ENCODE measurements around the gene PTGDR.

PTGDR gene

GRCh38 chr14:52267501-52268278 lies at the start of gene PTGDR:
TSS of gene PTGDR (plus strand) at chr14:52267698. CDS start at chr14:52267815, 117 bp downstream.
- no peak for DNase-seq

- no peak for DNase-seq
These were observed 47.9 kb upstream of the PTGDR start for GRCh38 chr14:52219488-52220084.

- no peak for DNase-seq
These were observed 46.3 kb upstream of the PTGDR start for GRCh38 chr14:52220924-52221811.

- DNase-seq, result no peak
These were observed 44.6 kb upstream of the PTGDR start for GRCh38 chr14:52222901-52223300.

- no peak for DNase-seq
These were observed 39.8 kb upstream of the PTGDR start for GRCh38 chr14:52227619-52228222.

- no peak for DNase-seq
These were observed 33.8 kb upstream of the PTGDR start for GRCh38 chr14:52233693-52234092.

GRCh38 chr14:52235434-52235833 lies 32.1 kb upstream of the PTGDR start:
- peak; percentile 29 for DNase-seq

GRCh38 chr14:52235866-52236510 lies 31.5 kb upstream of the PTGDR start:
- DNase-seq, result no peak

GRCh38 chr14:52238682-52239081 lies 28.8 kb upstream of the PTGDR start:
- DNase-seq, result no peak

GRCh38 chr14:52240623-52241022 lies 26.9 kb upstream of the PTGDR start:
- no peak for DNase-seq

- no peak for DNase-seq
These were observed 26.3 kb upstream of the PTGDR start for GRCh38 chr14:52241087-52241793.

- no peak for DNase-seq
These were observed 23.2 kb upstream of the PTGDR start for GRCh38 chr14:52244328-52244727.

- DNase-seq, result no peak
These were observed 22.5 kb upstream of the PTGDR start for GRCh38 chr14:52244997-52245396.

- no peak for DNase-seq
These were observed 19.4 kb upstream of the PTGDR start for GRCh38 chr14:52248057-52248456.

- no peak for DNase-seq
These were observed 15.8 kb upstream of the PTGDR start for GRCh38 chr14:52251724-52252123.

GRCh38 chr14:52253503-52253902 lies 14.0 kb upstream of the PTGDR start:
- no peak for DNase-seq

- no peak for DNase-seq
These were observed 13.4 kb upstream of the PTGDR start for GRCh38 chr14:52254086-52254485.

GRCh38 chr14:52258783-52259182 lies 8.7 kb upstream of the PTGDR start:
- no peak for DNase-seq

- DNase-seq, result no peak
These were observed 8.1 kb upstream of the PTGDR start for GRCh38 chr14:52259434-52259833.

- no peak for DNase-seq
These were observed 4.9 kb upstream of the PTGDR start for GRCh38 chr14:52262600-52262999.

GRCh38 chr14:52263190-52263589 lies 4.3 kb upstream of the PTGDR start:
- DNase-seq, result no peak

GRCh38 chr14:52265253-52265652 lies 2.2 kb upstream of the PTGDR start:
- DNase-seq, result no peak

Data from NCI-H1436 (cell line).